ENCODE results near the gene TSPAN18. TPM values are rescaled to one million over a fixed set of nuclear protein-coding genes. Genes with fewer than 3 reads are reported as not detected.

The TSPAN18 gene
- total RNA-seq, 2 experiments from 2014 or later, result 0.85 to 0.92 TPM

DNA sequence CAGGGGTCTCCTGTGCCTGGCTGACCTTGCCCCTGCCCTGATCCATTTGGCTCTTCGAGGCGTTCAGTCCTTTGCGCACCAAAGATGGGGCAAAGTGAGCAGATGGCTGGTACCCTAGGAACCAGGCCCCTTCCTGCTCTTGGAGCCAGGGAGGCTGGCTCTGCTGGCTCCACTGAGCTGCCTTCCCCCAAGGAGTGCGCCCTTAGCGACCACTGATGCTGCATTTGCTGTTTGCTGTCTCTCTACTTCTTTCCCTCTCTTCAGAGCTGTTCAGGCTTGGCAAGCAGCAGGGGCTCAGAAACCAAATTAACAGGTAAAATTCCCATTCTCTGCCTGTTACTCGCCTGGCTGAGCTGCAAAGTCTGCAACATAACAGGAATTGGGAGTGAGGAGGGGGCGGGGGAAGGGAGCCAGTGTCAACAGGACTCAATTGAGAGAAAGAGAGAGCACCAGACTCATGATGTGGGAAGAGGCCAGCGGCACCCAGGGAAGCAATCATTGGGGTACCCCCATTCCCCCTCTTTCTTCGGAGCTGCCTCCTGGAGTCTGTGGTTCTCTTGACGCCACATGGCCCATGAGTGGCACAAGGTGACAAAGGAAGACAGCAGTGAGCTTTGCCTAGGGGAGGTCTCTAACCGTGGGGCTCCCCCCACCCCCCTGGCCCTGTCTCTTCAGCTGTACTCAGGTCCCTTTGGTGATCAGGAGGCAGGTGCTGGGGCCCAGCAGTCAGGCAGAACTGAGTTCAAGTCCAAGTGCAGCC, 121.6 kb downstream of the TSPAN18 start:
- Mint-ChIP-seq H3K27me3 (peaks cover 4% of the 10 kb centered on the region), H3K4me3 (no peak overlapping the region), H3K4me1 (ENCODE audit: low read depth) (no peaks in the 10 kb centered on the region), H3K27ac (no peak overlapping the region), H3K9me3 (peaks cover 24% of the 10 kb centered on the region), H3K36me3 (ENCODE audit: low read depth) (peaks cover 17% of the 10 kb centered on the region)
- ATAC-seq (no peak), DNase-seq (no peak)
- ChIA-PET CTCF (interaction anchor here (0.8 kb wide), 1 partner anchor 73 kb away, joined by 3 read pairs; no protein-coding TSS in a partner anchor), POLR2A (no interaction called here)
- no peak for TF ChIP-seq CTCF (IDR thresholded peaks at IDR 0.05)
- intact Hi-C loops (cut with micrococcal nuclease), result no loop called here

DNA sequence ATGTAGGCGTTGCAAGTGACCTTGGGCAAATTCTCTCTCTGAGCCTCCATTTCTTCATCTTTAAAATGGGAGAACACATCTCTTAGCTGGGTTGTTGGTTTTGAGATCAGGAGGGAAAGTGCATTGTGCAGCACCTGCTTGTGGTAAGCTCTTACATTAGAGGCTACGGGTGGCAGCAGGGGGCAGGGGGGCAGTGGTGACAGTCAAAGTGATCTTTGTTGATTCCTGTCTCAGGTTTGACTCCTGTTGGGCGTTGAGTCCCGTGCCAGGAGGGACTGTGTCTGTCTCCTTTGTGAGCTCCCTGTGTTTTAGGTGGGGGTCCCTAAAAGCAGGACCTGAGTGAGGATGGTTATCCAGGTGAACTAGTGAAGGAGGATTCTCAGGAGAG, 122.2 kb downstream of the TSPAN18 start:
- intact Hi-C loops (cut with micrococcal nuclease), result no loop called here
- peaks cover 21% of the 10 kb centered on the region for H3K9me3 Mint-ChIP-seq
- DNase-seq, result no peak
- peaks cover 4% of the 10 kb centered on the region for H3K27me3 Mint-ChIP-seq
- no peak overlapping the region for H3K4me3 Mint-ChIP-seq
- ChIA-PET CTCF (no interaction called here), POLR2A (no interaction called here)
- H3K27ac Mint-ChIP-seq, result no peak overlapping the region
- no peak for ATAC-seq
- no peak for TF ChIP-seq CTCF (IDR thresholded peaks at IDR 0.05)
- no peaks in the 10 kb centered on the region for H3K4me1 Mint-ChIP-seq (ENCODE audit: low read depth)
- H3K36me3 Mint-ChIP-seq (ENCODE audit: low read depth), result peaks cover 15% of the 10 kb centered on the region

GRCh38 chr11:44849424-44849823, 122.7 kb downstream of the TSPAN18 start:
- Mint-ChIP-seq H3K27ac (no peak overlapping the region), H3K9me3 (peaks cover 17% of the 10 kb centered on the region), H3K27me3 (peaks cover 4% of the 10 kb centered on the region), H3K4me1 (ENCODE audit: low read depth) (no peaks in the 10 kb centered on the region), H3K36me3 (ENCODE audit: low read depth) (peaks cover 12% of the 10 kb centered on the region), H3K4me3 (no peak overlapping the region)
- no peak for TF ChIP-seq CTCF (IDR thresholded peaks at IDR 0.05)
- DNase-seq, result no peak
- CTCF ChIA-PET, result no interaction called here
- POLR2A ChIA-PET, result no interaction called here
- ATAC-seq, result no peak
- intact Hi-C loops (cut with micrococcal nuclease), result no loop called here

DNA sequence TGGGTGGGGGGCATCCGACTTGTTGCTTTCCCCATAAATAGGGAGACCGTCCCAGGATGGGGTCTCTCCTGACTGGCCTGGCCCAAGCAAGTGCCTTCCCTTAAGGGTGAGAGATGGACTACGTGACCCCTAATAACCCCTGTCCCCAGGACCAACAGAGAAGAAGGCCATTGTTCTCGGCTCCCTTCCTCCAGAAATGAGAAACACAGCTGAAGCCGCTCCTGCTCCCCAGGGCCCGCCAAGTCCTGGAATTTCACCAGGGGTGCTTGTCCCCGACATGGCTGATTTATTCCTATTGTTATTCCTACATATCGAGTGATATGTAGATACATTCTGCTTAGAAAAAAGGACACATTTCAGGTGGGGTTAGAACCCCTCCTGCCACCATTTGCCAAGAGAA, 123.2 kb downstream of the TSPAN18 start:
- ChIA-PET CTCF (no interaction called here), POLR2A (no interaction called here)
- intact Hi-C loops (cut with micrococcal nuclease), result no loop called here
- TF ChIP-seq CTCF (IDR thresholded peaks at IDR 0.05), result no peak
- Mint-ChIP-seq H3K4me3 (no peak overlapping the region), H3K9me3 (peaks cover 14% of the 10 kb centered on the region), H3K4me1 (ENCODE audit: low read depth) (no peaks in the 10 kb centered on the region), H3K27ac (no peak overlapping the region), H3K27me3 (peaks cover 4% of the 10 kb centered on the region), H3K36me3 (ENCODE audit: low read depth) (peaks cover 9% of the 10 kb centered on the region)
- DNase-seq (no peak), ATAC-seq (no peak)

DNA sequence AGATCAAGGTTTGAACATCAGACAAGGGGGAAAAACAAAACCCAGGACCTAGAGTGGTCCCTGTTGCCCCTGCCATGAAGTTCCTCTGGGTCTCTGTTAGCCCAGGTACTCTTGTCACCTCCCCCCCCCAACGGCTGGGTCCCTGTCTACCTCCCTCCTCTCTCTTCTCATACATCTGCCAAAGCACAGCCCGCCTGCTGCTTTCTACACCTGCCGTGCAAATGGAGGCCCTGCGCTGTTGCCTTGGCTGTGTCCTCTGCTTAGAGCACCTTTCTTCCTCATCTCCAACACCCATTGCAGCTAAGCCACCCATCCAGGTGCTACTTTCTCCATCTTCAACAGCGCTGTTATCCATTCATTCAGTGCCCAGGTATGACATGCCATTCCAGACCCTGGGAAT, 124.7 kb downstream of the TSPAN18 start:
- TF ChIP-seq CTCF (IDR thresholded peaks at IDR 0.05), result no peak
- ChIA-PET CTCF (interaction anchor here (1.0 to 1.8 kb wide), 2 partner anchors 11 to 76 kb away, joined by 4 to 5 read pairs; no protein-coding TSS in a partner anchor), POLR2A (no interaction called here)
- H3K27me3 Mint-ChIP-seq, result peaks cover 4% of the 10 kb centered on the region
- peaks cover 11% of the 10 kb centered on the region for H3K4me1 Mint-ChIP-seq (ENCODE audit: low read depth)
- H3K27ac Mint-ChIP-seq, result no peak overlapping the region
- H3K36me3 Mint-ChIP-seq (ENCODE audit: low read depth), result peaks cover 9% of the 10 kb centered on the region
- DNase-seq (no peak), ATAC-seq (no peak)
- H3K4me3 Mint-ChIP-seq, result no peak overlapping the region
- intact Hi-C loops (cut with micrococcal nuclease), result no loop called here
- H3K9me3 Mint-ChIP-seq, result peaks cover 9% of the 10 kb centered on the region

Measured in activated CD8-positive, alpha-beta T cell treated with anti-CD3 and anti-CD28 coated beads for 36 hours (primary cell).